Activated CD4-positive, alpha-beta T cell treated with anti-CD3 and anti-CD28 coated beads, Interleukin-2, Interleukin-4, amounts not matched to agents 100 ng/mL and 50 ng/mL, durations not matched to agents 16 hours and 8 hours (primary cell): ENCODE measurements around the gene FAM3D.

Experiments
- DNase-seq: peaks from one replicate; pipeline ENCODE4 v3.0.0-alpha.2; 2020; ENCODE audit warnings: low spot score

FAM3D gene

DNA sequence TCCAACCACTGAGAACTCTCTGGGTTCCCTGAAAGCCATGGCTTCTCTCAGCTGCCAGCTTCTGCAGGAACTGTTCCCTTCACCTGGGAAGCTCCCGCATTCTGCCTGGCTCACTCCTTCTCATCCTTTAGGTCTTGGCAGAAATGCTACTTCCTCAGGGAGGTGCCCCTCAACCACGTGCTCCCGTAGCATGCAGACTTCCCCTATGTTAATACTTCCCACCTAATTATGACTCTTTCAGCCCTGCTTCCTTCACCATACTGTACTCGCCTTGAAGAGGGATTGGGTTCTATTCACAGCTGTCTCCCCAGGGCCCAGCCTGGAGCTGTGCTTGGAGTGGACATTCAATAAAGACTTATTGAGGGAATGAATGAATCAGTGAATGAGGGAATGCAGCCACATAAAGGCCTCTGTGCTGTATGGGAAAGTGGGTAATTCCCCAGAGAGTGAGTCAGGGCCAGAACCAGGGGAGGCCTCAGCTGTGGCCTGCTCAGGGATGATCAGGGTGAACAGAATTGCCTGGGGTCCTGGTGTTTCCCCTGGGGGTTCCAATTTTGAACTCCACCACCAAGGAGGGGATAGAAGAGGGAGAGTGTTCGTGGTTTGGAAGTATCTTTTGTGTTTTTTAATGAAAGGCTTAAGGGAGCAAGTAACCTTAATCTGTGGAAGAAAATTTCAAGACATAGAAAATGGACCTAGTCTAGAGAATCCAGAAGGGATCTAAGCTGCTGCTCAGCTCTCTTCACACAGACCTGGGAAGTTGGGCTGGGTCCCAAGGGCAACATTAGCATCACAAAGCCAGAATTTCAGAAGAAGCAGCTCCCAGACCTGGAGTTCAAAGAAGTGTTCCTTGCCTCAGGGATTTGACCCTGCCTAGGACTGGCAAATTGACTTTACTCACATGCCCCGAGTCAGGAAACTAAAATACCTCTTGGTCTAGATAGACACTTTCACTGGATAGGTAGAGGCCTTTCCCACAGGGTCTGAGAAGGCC lies 74.8 kb downstream of the FAM3D start:
- DNase-seq, result no peak

DNA sequence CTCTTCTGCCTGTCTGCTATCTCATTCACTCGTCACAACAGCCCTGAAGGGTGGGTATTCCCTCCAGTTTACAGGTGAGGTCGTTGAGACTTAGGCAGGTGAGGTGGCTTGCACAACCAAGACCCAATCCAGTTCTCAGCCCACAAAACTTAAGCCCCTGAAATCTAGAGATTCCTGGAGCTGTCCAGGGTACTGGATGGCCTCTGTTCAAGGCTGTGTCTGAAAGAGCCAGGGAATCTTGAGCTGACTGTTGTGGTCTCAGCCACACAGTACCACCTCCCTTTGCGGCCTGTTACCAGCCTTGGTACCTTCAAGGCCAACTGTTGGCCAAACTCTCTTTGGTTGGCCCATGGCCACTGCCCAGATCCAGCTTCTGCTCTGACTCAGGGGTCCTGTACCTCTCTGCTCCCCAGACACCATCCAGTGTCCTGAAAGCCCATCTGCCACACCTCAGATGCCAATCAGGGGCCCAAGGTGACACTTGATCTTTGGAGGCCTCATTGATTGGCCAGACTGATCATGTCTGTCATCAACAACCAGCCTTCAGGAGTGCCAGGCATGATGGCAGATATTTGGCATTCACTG lies 78.5 kb downstream of the FAM3D start:
- DNase-seq, result no peak

DNA sequence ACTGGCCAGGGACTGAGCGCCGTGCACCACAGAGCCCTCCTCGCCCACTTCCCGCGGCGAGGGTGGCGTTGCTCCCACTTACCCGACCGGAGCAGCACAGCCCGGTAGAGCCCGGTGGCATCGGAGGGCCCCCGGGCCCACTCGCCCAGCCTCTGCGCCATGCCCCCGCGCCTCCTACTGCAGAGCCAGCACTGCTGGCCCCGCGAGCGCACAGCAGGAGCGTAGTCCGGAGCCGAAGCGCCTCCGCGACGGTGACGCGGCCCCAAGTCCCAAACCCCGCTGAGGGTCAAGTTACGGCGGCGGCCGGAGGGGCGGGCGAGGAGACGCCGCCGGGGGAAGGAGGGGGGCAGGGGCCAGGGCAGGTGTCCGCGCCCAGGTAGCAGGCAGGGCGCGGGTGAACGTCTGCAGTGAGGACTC lies 79.8 kb downstream of the FAM3D start:
- no peak for DNase-seq

DNA sequence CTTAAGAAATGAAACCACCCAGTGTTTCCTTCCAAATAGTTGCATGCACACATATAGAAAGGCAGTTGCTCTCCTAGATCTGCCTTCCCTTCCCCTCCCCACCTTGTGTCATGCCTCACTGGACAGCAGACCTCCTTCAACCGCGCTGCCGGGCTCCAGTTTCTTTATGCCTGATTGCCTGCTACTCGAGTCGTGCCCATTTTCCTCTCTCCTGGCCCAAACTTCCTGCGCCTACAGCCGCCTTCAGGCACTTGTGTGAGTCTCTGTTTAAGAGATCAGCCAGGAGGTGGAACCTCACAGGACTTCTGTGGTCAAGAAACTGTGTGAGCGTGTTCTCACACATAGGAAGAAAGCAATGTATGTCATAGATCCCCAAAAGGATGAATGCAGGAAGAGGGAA lies 80.6 kb downstream of the FAM3D start:
- DNase-seq, result no peak

GRCh38 chr3:58585005-58585786 lies 81.4 kb downstream of the FAM3D start:
- DNase-seq, result peak; percentile 63

DNA sequence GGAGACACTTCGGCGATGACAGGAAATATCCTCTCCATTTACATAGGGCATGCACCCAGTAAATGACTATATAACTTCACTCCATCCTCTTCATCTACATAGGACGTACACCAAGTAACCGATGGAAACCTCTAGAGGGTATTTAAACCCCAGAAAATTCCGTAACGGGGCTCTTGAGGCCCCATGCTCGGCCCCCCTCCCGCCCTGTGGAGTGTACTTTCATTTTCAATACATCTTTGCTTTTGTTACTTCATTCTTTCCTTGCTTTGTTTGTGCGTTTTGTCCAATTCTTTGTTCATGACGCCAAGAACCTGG lies 81.9 kb downstream of the FAM3D start:
- DNase-seq, result no peak
